ENCODE measurements around the gene PADI1.

The PADI1 gene

DNA sequence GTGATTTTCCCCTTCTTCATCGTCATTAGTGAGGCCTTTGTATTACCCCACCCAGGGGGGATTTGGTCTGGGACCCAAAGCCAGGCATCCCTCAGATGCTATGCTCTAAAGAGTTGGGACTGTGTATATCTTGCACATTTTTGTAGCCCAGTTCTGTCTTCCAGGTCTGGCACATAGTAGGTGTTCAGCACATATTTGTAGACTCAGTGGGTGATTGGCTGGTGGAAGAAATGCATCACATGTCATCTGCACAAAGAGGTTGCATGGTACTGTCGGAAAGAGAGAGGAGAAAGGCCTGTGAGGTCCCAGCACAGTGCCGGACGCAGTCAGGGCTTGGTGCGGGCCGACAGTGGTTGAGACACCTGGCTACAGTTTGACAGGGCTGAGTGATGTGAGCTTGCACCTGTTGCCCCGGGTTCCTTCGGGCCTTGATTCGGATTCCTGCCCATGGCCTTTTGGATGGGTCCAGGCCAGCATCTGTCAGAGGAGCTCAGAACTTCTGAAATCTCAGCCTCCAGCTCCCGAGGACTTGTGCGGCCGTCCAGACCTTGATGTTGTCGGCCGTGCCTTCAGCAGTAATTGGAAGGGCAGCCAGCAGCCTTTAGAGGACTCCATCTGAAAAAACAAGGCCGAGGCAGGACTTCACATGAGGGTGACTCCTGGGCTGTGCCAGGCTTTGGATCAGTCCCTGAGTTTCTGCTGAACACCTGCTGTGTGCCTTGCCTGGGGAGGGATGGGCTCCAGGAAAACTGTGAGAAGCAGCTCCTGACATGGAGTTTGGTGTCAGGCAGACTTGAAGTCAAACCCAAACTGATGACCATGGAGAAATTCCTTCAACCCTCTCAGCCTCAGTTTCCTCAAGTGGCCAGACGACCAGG, 40.9 kb upstream of the PADI1 start:
- DNase-seq (ENCODE audit: extremely low spot score): no peak
- CTCF ChIA-PET: no interaction called here
- TF ChIP-seq HDGF (IDR thresholded peaks at IDR 0.05; ENCODE audit: borderline replicate concordance) (no peak), L3MBTL2 (conservative IDR thresholded peaks at IDR 0.05) (no peak), ELF4 (IDR thresholded peaks at IDR 0.05) (no peak), ARNT (IDR thresholded peaks at IDR 0.05) (no peak), CTBP1 (IDR thresholded peaks at IDR 0.05; ENCODE audit: borderline replicate concordance) (no peak), FOXK2 (IDR thresholded peaks at IDR 0.05) (no peak), FOXM1 (IDR thresholded peaks at IDR 0.05; ENCODE audit: borderline replicate concordance) (no peak), SUZ12 (IDR thresholded peaks at IDR 0.05) (no peak), BHLHE40 (IDR thresholded peaks at IDR 0.05; ENCODE audit: borderline replicate concordance) (no peak), ZNF384 (IDR thresholded peaks at IDR 0.05) (no peak), SP1 (IDR thresholded peaks at IDR 0.05) (no peak), LEF1 (IDR thresholded peaks at IDR 0.05; ENCODE audit: borderline replicate concordance) (no peak), NFRKB (IDR thresholded peaks at IDR 0.05) (no peak), TARDBP (IDR thresholded peaks at IDR 0.05) (no peak), FOXA1 (IDR thresholded peaks at IDR 0.05) (no peak), PKNOX1 (IDR thresholded peaks at IDR 0.05) (no peak)
- POLR2A ChIA-PET: no interaction called here

DNA sequence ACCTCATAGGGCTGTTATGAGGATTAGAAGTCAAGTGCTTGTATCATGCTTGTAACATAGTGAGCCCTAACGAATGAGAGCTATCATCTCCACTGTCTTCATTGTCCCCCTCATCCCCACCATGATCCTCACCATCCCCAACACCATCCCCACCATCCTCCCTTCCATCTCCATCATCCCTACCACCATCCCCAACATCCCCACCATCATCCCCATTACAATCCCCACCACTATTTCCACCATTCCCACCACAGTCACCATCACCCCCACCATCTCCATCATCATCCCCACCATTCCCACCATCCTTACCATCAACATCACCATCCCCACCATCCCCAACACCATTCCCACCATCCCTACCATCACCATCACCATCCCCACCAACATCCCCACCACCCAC, 39.1 kb upstream of the PADI1 start:
- ChIA-PET POLR2A (no interaction called here), CTCF (no interaction called here)
- no peak for TF ChIP-seq NFRKB (IDR thresholded peaks at IDR 0.05)
- DNase-seq (ENCODE audit: extremely low spot score): no peak

GRCh38 chr1:17167041-17167785, 37.7 kb upstream of the PADI1 start:
- no peak for DNase-seq (ENCODE audit: extremely low spot score)
- no peak for TF ChIP-seq FOXM1 (IDR thresholded peaks at IDR 0.05; ENCODE audit: borderline replicate concordance)
- TF ChIP-seq CTBP1 (IDR thresholded peaks at IDR 0.05; ENCODE audit: borderline replicate concordance): no peak
- TF ChIP-seq ELF4 (IDR thresholded peaks at IDR 0.05): no peak
- no peak for TF ChIP-seq PKNOX1 (IDR thresholded peaks at IDR 0.05)
- no peak for TF ChIP-seq ARNT (IDR thresholded peaks at IDR 0.05)
- TF ChIP-seq TARDBP (IDR thresholded peaks at IDR 0.05): no peak
- no peak for TF ChIP-seq ZNF384 (IDR thresholded peaks at IDR 0.05)
- no peak for TF ChIP-seq L3MBTL2 (conservative IDR thresholded peaks at IDR 0.05)
- TF ChIP-seq FOXA1 (IDR thresholded peaks at IDR 0.05): no peak
- TF ChIP-seq LEF1 (IDR thresholded peaks at IDR 0.05; ENCODE audit: borderline replicate concordance): no peak
- no peak for TF ChIP-seq FOXK2 (IDR thresholded peaks at IDR 0.05)
- TF ChIP-seq SUZ12 (IDR thresholded peaks at IDR 0.05): no peak
- ChIA-PET CTCF (no interaction called here), POLR2A (interaction anchor here (0.6 kb wide), 1 partner anchor 323 kb away, joined by 3 read pairs; no protein-coding TSS in a partner anchor)

- ChIA-PET POLR2A (no interaction called here), CTCF (no interaction called here)
- TF ChIP-seq CTBP1 (IDR thresholded peaks at IDR 0.05; ENCODE audit: borderline replicate concordance) (no peak), FOXM1 (IDR thresholded peaks at IDR 0.05; ENCODE audit: borderline replicate concordance) (no peak), TARDBP (IDR thresholded peaks at IDR 0.05) (no peak), L3MBTL2 (conservative IDR thresholded peaks at IDR 0.05) (no peak), BHLHE40 (IDR thresholded peaks at IDR 0.05; ENCODE audit: borderline replicate concordance) (no peak), ZNF384 (IDR thresholded peaks at IDR 0.05) (no peak), ARNT (IDR thresholded peaks at IDR 0.05) (no peak), FOXA1 (IDR thresholded peaks at IDR 0.05) (no peak), HDGF (IDR thresholded peaks at IDR 0.05; ENCODE audit: borderline replicate concordance) (no peak)
- no peak for DNase-seq (ENCODE audit: extremely low spot score)
Observed at GRCh38 chr1:17167786-17168090, 37.2 kb upstream of the PADI1 start.

- TF ChIP-seq FOXA1 (IDR thresholded peaks at IDR 0.05) (no peak), CTBP1 (IDR thresholded peaks at IDR 0.05; ENCODE audit: borderline replicate concordance) (no peak), BHLHE40 (IDR thresholded peaks at IDR 0.05; ENCODE audit: borderline replicate concordance) (no peak), FOXK2 (IDR thresholded peaks at IDR 0.05) (no peak), ZNF384 (IDR thresholded peaks at IDR 0.05) (no peak), ARNT (IDR thresholded peaks at IDR 0.05) (no peak), NFRKB (IDR thresholded peaks at IDR 0.05) (no peak), TARDBP (IDR thresholded peaks at IDR 0.05) (no peak), FOXM1 (IDR thresholded peaks at IDR 0.05; ENCODE audit: borderline replicate concordance) (no peak), ELF4 (IDR thresholded peaks at IDR 0.05) (no peak), HDGF (IDR thresholded peaks at IDR 0.05; ENCODE audit: borderline replicate concordance) (no peak), SUZ12 (IDR thresholded peaks at IDR 0.05) (no peak), L3MBTL2 (conservative IDR thresholded peaks at IDR 0.05) (no peak), SP1 (IDR thresholded peaks at IDR 0.05) (no peak), PKNOX1 (IDR thresholded peaks at IDR 0.05) (no peak), LEF1 (IDR thresholded peaks at IDR 0.05; ENCODE audit: borderline replicate concordance) (no peak)
- POLR2A ChIA-PET: no interaction called here
- CTCF ChIA-PET: interaction anchor here (1.1 kb wide), 1 partner anchor 11 kb away, joined by 3 read pairs; no protein-coding TSS in a partner anchor
- DNase-seq (ENCODE audit: extremely low spot score): no peak
Observed at GRCh38 chr1:17168091-17168876, 36.6 kb upstream of the PADI1 start.
